Left lung (tissue), 10 donors: ENCODE measurements around the gene CCDC92. TPM values are rescaled to one million over a fixed set of nuclear protein-coding genes. Genes with fewer than 3 reads are reported as not detected.
A peak's percentile ranks its signal among the peaks of the same experiment; 100 is the strongest.
"Not testable (repeated sequence)": the region's sequence is repeated elsewhere in the genome, so short reads cannot be mapped to it uniquely, and the experiment has no call there.

Experiments used
- ATAC-seq: fragments of 200-7000 bp; cut with Tn5 transposase; one replicate; pipeline ENCODE4 v1.9.1; 2020; ENCODE audit warnings: moderate library complexity
- DNase-seq, 4 donors: peaks; one replicate each; pipeline ENCODE4 v3.0.0-alpha.2; 2013 to 2020
- H3K27ac ChIP-seq, 2 donors: fragments of 200-600 bp; sonication (generic) in 1 of 2; one replicate each; pipeline versions ENCODE4 v1.5.0 to v1.8.0; 2020 to 2021
- H3K27me3 ChIP-seq, 2 donors: fragments of 200-600 bp; sonication (generic) in 1 of 2; one replicate each; pipeline versions ENCODE4 v1.5.0 to v1.8.0; 2020 to 2021
- H3K36me3 ChIP-seq, 2 donors: fragments of 200-600 bp; sonication (generic) in 1 of 2; one replicate each; pipeline versions ENCODE4 v1.5.0 to v1.8.0; 2020 to 2021
- H3K4me1 ChIP-seq, 2 donors: fragments of 200-600 bp; one replicate each; pipeline ENCODE4 v1.8.0; 2021
- H3K4me3 ChIP-seq, 2 donors: fragments of 200-600 bp; sonication (generic) in 1 of 2; one replicate each; pipeline versions ENCODE4 v1.5.0 to v1.8.0; 2020 to 2021; ENCODE audit warnings: mild to moderate bottlenecking in 1 of 2
- H3K9me3 ChIP-seq, 2 donors: fragments of 200-600 bp; sonication (generic) in 1 of 2; one replicate each; pipeline versions ENCODE4 v1.5.0 to v1.8.0; 2020 to 2021
- intact Hi-C, 2 donors: fragments of 100-400 bp; cut with DNase I; formaldehyde crosslinking; loops; one replicate each; pipeline versions ENCODE4 v1.11.2 to v1.14.2; 2022
- polyA plus RNA-seq, 6 donors: library from polyadenylated mRNA; unstranded; fragments of 120-200 nt; gene quantifications; one replicate each; pipeline ENCODE4 v1.2.1, GENCODE V29; 2013; ENCODE audit not compliant: insufficient read length in 6 of 6
- total RNA-seq, 2 donors: library from RNA; stranded (reverse); fragmentation: NEBNext Ultra II Directional; extraction: Animal tissue kit (Norgen Biotek cat#: 25700); gene quantifications; one replicate each; pipeline ENCODE4 v1.2.1, GENCODE V29; 2021
- TF ChIP-seq, protein P1 (sequence below), 2 donors: fragments of 200-600 bp; sonication (generic) in 1 of 2; IDR thresholded peaks; one replicate each; pipeline versions ENCODE4 v1.5.0 to v1.8.0; 2021; ENCODE audit warnings: antibody characterized with exemption in 2 of 2
- donor health status: DM: no; HTN: yes; CAD: no.
- donor health status: DM: no; HTN: no; CAD: no.

CCDC92 gene
- total and polyA plus RNA-seq, 8 donors: 40.2 to 68.7 (median 58.1) TPM

DNA sequence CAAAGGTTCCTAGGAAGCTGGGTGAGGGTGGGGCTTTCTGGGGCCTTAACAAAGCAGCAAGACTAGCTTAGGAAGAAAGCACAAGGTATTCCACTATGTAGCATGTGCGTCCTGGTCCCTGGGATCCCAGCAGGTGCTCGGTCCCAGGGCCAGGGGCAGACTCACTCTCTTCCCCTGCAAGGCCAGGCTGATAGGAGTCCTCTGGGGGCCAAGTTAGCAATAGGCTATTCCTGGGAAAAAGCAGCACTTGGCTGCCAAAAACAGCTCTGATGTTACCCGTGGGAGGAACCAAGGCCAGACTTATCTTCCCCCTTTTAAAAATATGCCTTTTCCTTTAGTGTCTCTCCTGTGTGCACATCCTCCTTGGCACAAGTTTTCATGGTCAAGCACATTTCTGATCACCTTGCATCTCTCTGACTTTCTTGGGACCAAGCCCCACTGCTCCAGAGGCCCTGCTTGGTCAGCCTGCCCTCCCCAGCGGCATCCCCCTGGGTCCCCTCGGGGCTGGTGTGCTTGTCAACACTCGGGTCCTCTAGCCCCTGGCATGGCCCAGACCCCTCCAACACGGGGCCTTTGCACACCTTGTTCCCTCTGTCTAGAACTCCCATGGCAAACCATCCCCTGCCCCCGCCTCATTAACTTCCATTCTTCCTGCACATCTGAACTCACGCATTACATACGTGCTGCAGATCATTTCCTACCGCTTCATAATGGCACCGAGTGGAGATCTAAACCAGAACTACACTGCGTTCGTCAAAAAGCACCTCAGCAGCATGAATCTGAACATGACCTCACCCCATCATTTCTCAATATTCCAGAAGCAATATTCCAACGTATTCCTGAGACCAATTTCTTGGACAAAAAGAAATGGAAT, 21.9 kb downstream of the CCDC92 start:
- no peak for ATAC-seq
- TF ChIP-seq, protein P1, sequence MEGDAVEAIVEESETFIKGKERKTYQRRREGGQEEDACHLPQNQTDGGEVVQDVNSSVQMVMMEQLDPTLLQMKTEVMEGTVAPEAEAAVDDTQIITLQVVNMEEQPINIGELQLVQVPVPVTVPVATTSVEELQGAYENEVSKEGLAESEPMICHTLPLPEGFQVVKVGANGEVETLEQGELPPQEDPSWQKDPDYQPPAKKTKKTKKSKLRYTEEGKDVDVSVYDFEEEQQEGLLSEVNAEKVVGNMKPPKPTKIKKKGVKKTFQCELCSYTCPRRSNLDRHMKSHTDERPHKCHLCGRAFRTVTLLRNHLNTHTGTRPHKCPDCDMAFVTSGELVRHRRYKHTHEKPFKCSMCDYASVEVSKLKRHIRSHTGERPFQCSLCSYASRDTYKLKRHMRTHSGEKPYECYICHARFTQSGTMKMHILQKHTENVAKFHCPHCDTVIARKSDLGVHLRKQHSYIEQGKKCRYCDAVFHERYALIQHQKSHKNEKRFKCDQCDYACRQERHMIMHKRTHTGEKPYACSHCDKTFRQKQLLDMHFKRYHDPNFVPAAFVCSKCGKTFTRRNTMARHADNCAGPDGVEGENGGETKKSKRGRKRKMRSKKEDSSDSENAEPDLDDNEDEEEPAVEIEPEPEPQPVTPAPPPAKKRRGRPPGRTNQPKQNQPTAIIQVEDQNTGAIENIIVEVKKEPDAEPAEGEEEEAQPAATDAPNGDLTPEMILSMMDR (IDR thresholded peaks at IDR 0.05): no peak

DNA sequence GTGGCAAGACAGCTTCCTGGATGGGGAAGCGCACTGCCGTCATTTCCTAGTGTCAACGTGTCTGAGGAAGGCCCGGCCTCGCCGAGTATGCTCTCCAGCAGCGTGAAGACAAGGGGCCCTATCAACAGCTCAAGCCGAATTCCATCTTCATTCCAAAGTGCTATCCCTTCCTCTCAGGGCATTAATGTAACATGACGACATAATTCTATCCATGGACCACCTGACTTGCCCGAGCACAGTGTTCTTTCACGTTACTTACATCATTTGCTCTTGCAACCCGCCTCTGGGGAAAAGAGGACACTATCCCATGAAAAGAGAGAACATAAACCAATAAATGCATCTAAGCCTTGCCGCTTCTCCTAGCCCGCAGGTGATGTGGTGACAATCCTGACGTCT, 22.9 kb downstream of the CCDC92 start:
- TF ChIP-seq, protein P1 (IDR thresholded peaks at IDR 0.05): no peak
- Histone ChIP-seq H3K4me3 (no peak overlapping the region), H3K27ac (no peak overlapping the region), H3K27me3 (no peaks in the 10 kb centered on the region), H3K9me3 (no peaks in the 10 kb centered on the region), H3K4me1 (peaks cover 10 to 14% of the 10 kb centered on the region in 2 donors), H3K36me3 (peaks cover 0 to 9% of the 10 kb centered on the region in 2 donors)
- ATAC-seq (no peak), DNase-seq (no peak)
- intact Hi-C loops: no loop called here

More for the DNA sequence above, 21.9 kb downstream of the CCDC92 start:
- Histone ChIP-seq H3K4me3 (no peak overlapping the region), H3K27ac (no peak overlapping the region), H3K9me3 (no peaks in the 10 kb centered on the region), H3K27me3 (no peaks in the 10 kb centered on the region), H3K36me3 (no peaks in the 10 kb centered on the region), H3K4me1 (peaks cover 10 to 14% of the 10 kb centered on the region in 2 donors)
- intact Hi-C loops: no loop called here
- DNase-seq: no peak

DNA sequence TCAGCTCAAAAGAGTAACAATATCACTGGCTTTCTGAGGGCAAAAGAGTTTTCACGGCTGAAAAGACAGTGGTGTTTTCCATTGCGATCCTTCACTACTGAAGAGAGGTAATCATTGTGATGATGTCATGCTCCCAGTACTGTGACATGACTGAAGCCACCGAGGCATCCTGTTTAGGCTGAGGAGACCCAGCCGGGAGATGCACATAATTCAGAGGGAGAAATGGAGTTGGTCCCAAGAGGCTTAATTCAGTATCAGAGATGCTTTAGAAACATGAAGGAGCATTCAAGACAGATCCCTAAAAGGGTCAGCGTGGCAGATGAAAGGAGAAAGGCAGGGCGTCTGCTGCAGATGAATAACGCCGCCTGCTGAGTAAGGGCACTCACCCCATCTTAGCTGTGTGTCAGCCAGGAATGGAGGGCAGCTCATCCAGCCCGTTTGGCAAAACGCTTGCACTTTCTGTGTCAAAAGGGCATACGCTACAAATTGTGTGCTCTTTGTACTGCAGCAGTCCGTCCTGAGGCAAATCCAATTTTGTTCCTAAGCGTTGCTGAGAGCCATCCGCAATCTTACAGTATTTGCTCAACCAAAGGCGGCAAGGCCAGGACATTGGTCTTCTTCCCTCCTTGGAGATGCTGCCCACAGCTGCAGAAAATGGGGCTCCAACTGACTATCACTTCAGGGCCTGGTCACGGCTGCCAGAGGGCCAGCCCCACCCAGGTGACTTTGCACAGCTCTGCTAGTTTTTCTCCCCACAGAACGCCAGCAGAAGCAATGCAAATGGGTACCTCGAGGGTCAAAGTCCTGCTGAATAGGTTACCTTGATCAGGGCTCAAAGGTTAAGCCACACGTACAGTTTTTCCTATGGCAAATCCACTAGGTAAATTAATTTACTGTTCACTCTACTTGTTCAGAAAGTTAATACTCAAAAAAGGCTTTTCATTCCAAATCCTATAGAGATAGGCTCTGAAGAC, 23.5 kb downstream of the CCDC92 start:
- TF ChIP-seq, protein P1 (IDR thresholded peaks at IDR 0.05): no peak
- ATAC-seq: no peak
- intact Hi-C loops: no loop called here
- no peaks in the 10 kb centered on the region for H3K9me3 ChIP-seq
- peaks cover 10 to 14% of the 10 kb centered on the region in 2 donors for H3K4me1 ChIP-seq
- no peaks in the 10 kb centered on the region for H3K27me3 ChIP-seq
- peaks cover 0 to 10% of the 10 kb centered on the region in 2 donors for H3K36me3 ChIP-seq
- no peak overlapping the region for H3K27ac ChIP-seq
- DNase-seq: no peak
- H3K4me3 ChIP-seq: no peak overlapping the region

DNA sequence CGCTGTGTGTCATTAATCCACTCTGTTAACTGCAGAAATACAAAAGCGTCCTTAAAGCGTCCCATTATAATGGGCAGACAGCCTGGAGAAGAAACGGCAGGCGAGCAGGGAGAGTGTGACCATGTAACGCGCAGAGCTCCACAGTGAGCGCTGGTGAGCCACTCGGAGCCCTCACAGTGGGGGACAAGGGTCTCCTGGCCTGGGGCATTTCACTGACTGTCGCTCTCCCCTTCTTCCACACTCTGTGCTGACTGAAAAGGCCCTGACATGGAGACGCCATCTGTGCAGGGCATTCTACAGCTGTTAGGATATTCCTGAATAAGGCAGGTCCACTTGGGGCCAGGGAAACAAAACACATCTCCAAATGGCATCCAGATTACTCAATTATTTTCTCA, 24.2 kb downstream of the CCDC92 start:
- DNase-seq (no peak), ATAC-seq (no peak)
- no peak overlapping the region for H3K27ac ChIP-seq
- intact Hi-C loops: no loop called here
- H3K4me3 ChIP-seq: no peak overlapping the region
- H3K36me3 ChIP-seq: peaks cover 0 to 11% of the 10 kb centered on the region in 2 donors
- peaks cover 10 to 14% of the 10 kb centered on the region in 2 donors for H3K4me1 ChIP-seq
- H3K9me3 ChIP-seq: no peaks in the 10 kb centered on the region
- TF ChIP-seq, protein P1 (IDR thresholded peaks at IDR 0.05): no peak
- no peaks in the 10 kb centered on the region for H3K27me3 ChIP-seq

DNA sequence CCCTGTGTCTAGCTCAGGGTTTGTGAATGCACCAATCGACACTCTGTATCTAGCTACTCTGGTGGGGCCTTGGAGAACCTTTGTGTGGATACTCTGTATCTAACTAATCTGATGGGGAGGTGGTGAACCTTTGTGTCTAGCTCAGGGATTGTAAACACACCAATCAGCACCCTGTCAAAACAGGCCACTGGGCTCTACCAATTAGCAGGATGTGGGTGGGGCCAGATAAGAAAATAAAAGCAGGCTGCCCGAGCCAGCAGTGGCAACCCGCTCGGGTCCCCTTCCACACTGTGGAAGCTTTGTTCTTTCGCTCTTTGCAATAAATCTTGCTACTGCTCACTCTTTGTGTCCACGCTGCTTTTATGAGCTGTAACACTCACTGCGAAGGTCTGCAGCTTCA, 25.1 kb downstream of the CCDC92 start:
- Histone ChIP-seq H3K4me1 (peaks cover 10 to 12% of the 10 kb centered on the region in 2 donors), H3K36me3 (peaks cover 0 to 20% of the 10 kb centered on the region in 2 donors)
- ATAC-seq, H3K4me3 ChIP-seq, intact Hi-C loops, DNase-seq, H3K9me3 ChIP-seq, H3K27me3 ChIP-seq, H3K27ac ChIP-seq: not testable (repeated sequence)

DNA sequence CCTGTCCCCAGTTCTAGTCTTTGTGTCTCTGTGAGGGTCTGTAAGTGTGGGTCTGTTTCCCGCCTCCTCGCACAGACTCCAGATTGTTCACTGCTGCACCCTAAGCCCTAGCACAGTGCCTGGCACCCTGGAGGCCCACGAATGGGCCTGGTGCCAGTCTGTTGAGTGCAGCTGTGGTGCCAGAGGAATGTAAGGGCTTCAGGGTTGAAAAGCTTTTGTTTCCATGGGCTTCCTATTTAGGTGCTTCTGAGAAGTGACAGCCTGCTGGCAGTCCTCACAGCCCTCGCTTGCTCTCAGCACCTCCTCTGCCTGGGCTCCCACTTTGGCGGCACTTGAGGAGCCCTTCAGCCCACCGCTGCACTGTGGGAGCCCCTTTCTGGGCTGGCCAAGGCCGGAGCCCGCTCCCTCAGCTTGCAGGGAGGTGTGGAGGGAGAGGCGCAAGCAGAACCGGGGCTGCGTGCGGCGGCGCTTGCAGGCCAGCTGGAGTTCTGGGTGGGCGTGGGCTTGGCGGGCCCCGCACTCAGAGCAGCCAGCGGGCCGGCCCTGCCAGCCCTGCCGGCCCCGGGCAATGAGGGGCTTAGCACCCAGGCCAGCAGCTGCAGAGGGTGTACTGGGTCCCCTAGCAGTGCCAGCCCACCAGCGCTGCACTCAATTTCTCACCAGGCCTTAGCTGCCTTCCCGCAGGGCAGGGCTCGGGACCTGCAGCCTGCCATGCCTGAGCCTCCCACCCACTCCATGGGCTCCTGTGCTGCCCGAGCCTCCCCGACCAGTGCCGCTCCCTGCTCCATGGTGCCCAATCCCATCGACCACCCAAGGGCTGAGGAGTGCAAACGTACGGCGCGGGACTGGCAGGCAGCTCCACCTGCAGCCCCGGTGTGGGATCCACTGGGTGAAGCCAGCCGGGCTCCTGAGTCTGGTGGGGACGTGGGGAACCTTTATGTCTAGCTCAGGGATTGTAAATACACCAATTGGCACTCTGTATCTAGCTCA, 25.8 kb downstream of the CCDC92 start:
- H3K4me3 ChIP-seq, H3K27me3 ChIP-seq, H3K4me1 ChIP-seq, H3K9me3 ChIP-seq, intact Hi-C loops: not testable (repeated sequence)
- Histone ChIP-seq H3K36me3 (peaks cover 0 to 27% of the 10 kb centered on the region in 2 donors), H3K27ac (peak overlapping the region in 1 of 2 donors; percentile 2)
- ATAC-seq (peak; percentile 86), DNase-seq (peak in 2 of 4 donors; percentile 36 to 52)
